Liver (tissue), 9 donors: ENCODE results near the gene DEGS2. TPM values are rescaled to one million over a fixed set of nuclear protein-coding genes. Genes with fewer than 3 reads are reported as not detected.

Source experiments
- DNase-seq: peaks from one replicate; pipeline ENCODE4 v3.0.0-alpha.2; 2017; ENCODE audit warnings: low spot score
- H3K27ac ChIP-seq, 2 donors: one replicate each; pipeline ENCODE4 v1.7.0; 2013; ENCODE audit warnings: inconsistent platforms in 2 of 2, low read length in 2 of 2, control low read depth in 1 of 2, low read depth in 1 of 2, mild to moderate bottlenecking in 1 of 2
- H3K27me3 ChIP-seq, 4 donors: one replicate each; pipeline versions ENCODE4 v1.6.1 to v1.7.0; 2013; ENCODE audit warnings: low read length in 3 of 4, inconsistent platforms in 1 of 4, mild to moderate bottlenecking in 1 of 4, moderate library complexity in 1 of 4; ENCODE audit not compliant: control insufficient read depth in 4 of 4, insufficient read depth in 4 of 4
- H3K36me3 ChIP-seq, 4 donors: one replicate each; pipeline versions ENCODE4 v1.6.1 to v1.7.0; 2013; ENCODE audit warnings: low read length in 3 of 4, mild to moderate bottlenecking in 3 of 4, low read depth in 1 of 4, moderate library complexity in 1 of 4; ENCODE audit not compliant: control insufficient read depth in 4 of 4, insufficient read depth in 3 of 4
- H3K4me1 ChIP-seq, 4 donors: one replicate each; pipeline versions ENCODE4 v1.6.1 to v1.7.0; 2013; ENCODE audit warnings: low read length in 3 of 4, mild to moderate bottlenecking in 3 of 4, moderate library complexity in 1 of 4; ENCODE audit not compliant: control insufficient read depth in 4 of 4, insufficient read depth in 4 of 4
- H3K4me3 ChIP-seq, 3 donors: one replicate each; pipeline versions ENCODE4 v1.6.1 to v1.7.0; 2013; ENCODE audit warnings: low read length in 3 of 3, control low read depth in 1 of 3, low read depth in 1 of 3, mild to moderate bottlenecking in 1 of 3
- H3K9ac ChIP-seq, 2 donors: one replicate each; pipeline ENCODE4 v1.7.0; 2013; ENCODE audit warnings: low read length in 2 of 2, mild to moderate bottlenecking in 2 of 2, moderate library complexity in 2 of 2, control low read depth in 1 of 2, low read depth in 1 of 2
- H3K9me3 ChIP-seq, 4 donors: one replicate each; pipeline versions ENCODE4 v1.6.1 to v1.7.0; 2013; ENCODE audit warnings: low read length in 3 of 4; ENCODE audit not compliant: control insufficient read depth in 4 of 4
- CTCF ChIP-seq: fragments of 150-350 bp; IDR thresholded peaks from 2 replicates; pipeline ENCODE4 v1.5.1; 2017; ENCODE audit warnings: improper control_type of control experiment, low read depth, low read length; ENCODE audit not compliant: missing input control
- FOXA1 ChIP-seq: IDR thresholded peaks from 2 replicates; pipeline ENCODE4 v1.6.1; 2016; ENCODE audit warnings: antibody characterized with exemption
- FOXA2 ChIP-seq: IDR thresholded peaks from 2 replicates; pipeline ENCODE4 v1.6.1; 2016; ENCODE audit warnings: antibody characterized with exemption
- JUND ChIP-seq, 2 donors: IDR thresholded peaks; 2 replicates each; pipeline ENCODE4 v1.6.1; 2016; ENCODE audit warnings: antibody characterized with exemption in 2 of 2
- NR2F2 ChIP-seq: IDR thresholded peaks from 2 replicates; pipeline ENCODE4 v1.6.1; 2016; ENCODE audit warnings: antibody characterized with exemption
- RAD21 ChIP-seq, 2 donors: IDR thresholded peaks; 2 replicates each; pipeline ENCODE4 v1.6.1; 2016; ENCODE audit warnings: antibody characterized with exemption in 2 of 2, mild to moderate bottlenecking in 2 of 2
- RXRA ChIP-seq, 2 donors: IDR thresholded peaks; 2 replicates each; pipeline ENCODE4 v1.6.1; 2017 to 2018; ENCODE audit warnings: antibody characterized with exemption in 2 of 2, mild to moderate bottlenecking in 1 of 2
- TAF1 ChIP-seq: conservative IDR thresholded peaks from 2 replicates; pipeline ENCODE4 v1.6.1; 2016; ENCODE audit warnings: antibody characterized with exemption, mild to moderate bottlenecking
- YY1 ChIP-seq: IDR thresholded peaks from 2 replicates; pipeline ENCODE4 v1.6.1; 2016; ENCODE audit warnings: antibody characterized with exemption, mild to moderate bottlenecking
- ZBTB33 ChIP-seq: IDR thresholded peaks from 2 replicates; pipeline ENCODE4 v1.6.1; 2016; ENCODE audit warnings: antibody characterized with exemption
- WGBS: extraction: QIAGEN DNeasy Blood & Tissue Kit; methylation state at CpG from one replicate; pipeline ENCODE4 v1.1.7; 2013; 5-methylcytosine and 5-hydroxymethylcytosine counted together
- polyA plus RNA-seq, 2 donors: library from polyadenylated mRNA; stranded (reverse) in 1 of 2; unstranded in 1 of 2; fragments of 200-250 nt in 1 of 2; fragments of >200 nt in 1 of 2; fragmentation: Nextera tagmentation in 1 of 2; extraction: Ambion mirVana in 1 of 2; gene quantifications; one replicate each; pipeline versions ENCODE4 v1.2.1 to v1.2.3, GENCODE V29; 2013 to 2015
- total RNA-seq, 2 donors: library from RNA; depleted of rRNA; stranded (reverse); fragments of >200 nt; gene quantifications; one replicate each; pipeline ENCODE4 v1.2.3, GENCODE V29; 2014
- TF ChIP-seq, protein P1 (sequence below): IDR thresholded peaks from 2 replicates; pipeline ENCODE4 v1.6.1; 2016; ENCODE audit warnings: antibody characterized with exemption
- TF ChIP-seq, protein P2 (sequence below): IDR thresholded peaks from 2 replicates; pipeline ENCODE4 v1.6.1; 2016; ENCODE audit warnings: antibody characterized with exemption
- donor health status: healthy.
- donor health status: healthy.
- donor health status: healthy.
- donor health status: healthy.
- donor health status: healthy.

DEGS2 gene
- total and polyA plus RNA-seq, 4 donors, result 0.13 to 0.42 (median 0.27) TPM

DNA sequence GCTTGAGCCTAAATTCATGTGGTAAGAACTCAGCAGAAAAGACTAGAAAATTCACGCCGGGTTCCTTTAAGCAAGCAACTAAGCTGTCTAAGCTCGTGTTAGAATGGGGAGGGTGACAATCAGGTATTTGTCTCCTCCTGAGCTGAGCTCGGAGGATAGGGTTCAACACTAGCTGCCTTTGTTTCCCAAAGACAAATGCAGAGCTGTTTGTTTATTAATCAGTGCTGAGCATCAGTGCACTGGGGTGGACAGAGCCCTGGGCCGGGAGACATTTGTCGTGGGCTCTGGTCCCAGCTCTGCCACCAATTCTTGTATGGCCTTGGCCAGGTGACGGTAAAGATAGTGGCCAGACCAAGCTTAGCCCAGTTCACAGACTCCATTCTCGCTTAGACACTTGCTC, 43.7 kb downstream of the DEGS2 start:
- DNase-seq, result no peak
- H3K4me3 ChIP-seq, result no peak overlapping the region
- 97% methylated on average over 8 of the region's 8 CpGs for WGBS
- no peak overlapping the region for H3K27ac ChIP-seq
- H3K9me3 ChIP-seq, result no peaks in the 10 kb centered on the region
- H3K4me1 ChIP-seq, result no peaks in the 10 kb centered on the region
- no peak overlapping the region for H3K9ac ChIP-seq
- TF ChIP-seq CTCF (no peak), RXRA (IDR thresholded peaks at IDR 0.05) (no peak), FOXA1 (no peak), NR2F2 (no peak), RAD21 (IDR thresholded peaks at IDR 0.05) (no peak), JUND (IDR thresholded peaks at IDR 0.05) (no peak), FOXA2 (no peak), TAF1 (no peak)
- TF ChIP-seq, protein P1, sequence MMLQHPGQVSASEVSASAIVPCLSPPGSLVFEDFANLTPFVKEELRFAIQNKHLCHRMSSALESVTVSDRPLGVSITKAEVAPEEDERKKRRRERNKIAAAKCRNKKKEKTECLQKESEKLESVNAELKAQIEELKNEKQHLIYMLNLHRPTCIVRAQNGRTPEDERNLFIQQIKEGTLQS, result no peak
- H3K36me3 ChIP-seq, result peaks cover 0 to 10% (median 2%) of the 10 kb centered on the region in 4 donors
- no peaks in the 10 kb centered on the region for H3K27me3 ChIP-seq

DNA sequence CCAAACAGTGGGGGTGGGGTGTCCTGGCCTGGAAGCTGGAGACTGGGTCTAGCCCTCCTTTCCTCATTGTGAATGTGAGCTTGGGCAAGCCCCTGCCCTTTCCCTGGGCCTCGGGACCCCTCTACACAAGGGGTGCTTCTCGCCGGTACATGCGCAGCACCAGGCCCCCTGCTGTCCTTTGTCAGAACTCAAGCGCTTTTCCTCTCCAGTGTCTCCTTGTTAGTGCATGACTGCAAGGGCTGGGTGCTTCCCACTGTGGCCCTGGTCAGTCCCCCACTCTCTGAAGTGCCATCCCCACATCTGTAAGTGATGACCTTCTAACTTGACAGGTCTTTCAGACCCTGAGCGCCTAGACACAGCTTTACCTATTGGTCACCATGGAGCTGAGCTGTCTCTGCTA, 44.2 kb downstream of the DEGS2 start:
- Histone ChIP-seq H3K4me1 (no peaks in the 10 kb centered on the region), H3K27ac (no peak overlapping the region), H3K4me3 (no peak overlapping the region), H3K9ac (no peak overlapping the region), H3K9me3 (no peaks in the 10 kb centered on the region), H3K27me3 (no peaks in the 10 kb centered on the region), H3K36me3 (peaks cover 0 to 10% (median 2%) of the 10 kb centered on the region in 4 donors)
- 95% methylated on average over 6 of the region's 6 CpGs for WGBS
- no peak for TF ChIP-seq TAF1
- TF ChIP-seq, protein P2, sequence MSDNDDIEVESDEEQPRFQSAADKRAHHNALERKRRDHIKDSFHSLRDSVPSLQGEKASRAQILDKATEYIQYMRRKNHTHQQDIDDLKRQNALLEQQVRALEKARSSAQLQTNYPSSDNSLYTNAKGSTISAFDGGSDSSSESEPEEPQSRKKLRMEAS, result no peak
- no peak for TF ChIP-seq FOXA2
- TF ChIP-seq ZBTB33, result no peak
- no peak for TF ChIP-seq YY1
- DNase-seq, result no peak

GRCh38 chr14:100114109-100114765, 45.2 kb downstream of the DEGS2 start:
- no peak overlapping the region for H3K9ac ChIP-seq
- peaks cover 0 to 10% (median 2%) of the 10 kb centered on the region in 4 donors for H3K36me3 ChIP-seq
- TF ChIP-seq, protein P1, result no peak
- TF ChIP-seq FOXA1 (no peak), FOXA2 (no peak)
- no peaks in the 10 kb centered on the region for H3K9me3 ChIP-seq
- H3K4me1 ChIP-seq, result no peaks in the 10 kb centered on the region
- no peak for DNase-seq
- no peaks in the 10 kb centered on the region for H3K27me3 ChIP-seq
- WGBS, result 93% methylated on average over 13 of the region's 13 CpGs
- no peak overlapping the region for H3K27ac ChIP-seq
- H3K4me3 ChIP-seq, result no peak overlapping the region
